ENCODE results near the gene NELFE.

The NELFE gene

GRCh38 chr6:31972709-31973350, 14.1 kb upstream of the NELFE start:
- DNase-seq (ENCODE audit: low read depth, low spot score) = no peak

- DNase-seq (ENCODE audit: low read depth, low spot score) = peak; percentile 93
These were observed 13.4 kb upstream of the NELFE start, which contains the start of gene DXO for GRCh38 chr6:31971993-31972708. Gene DXO (minus strand): TSS chr6:31972138. CDS start chr6:31971675, 463 bp downstream.

- DNase-seq (ENCODE audit: low read depth, low spot score) = no peak
These were observed 12.7 kb upstream of the NELFE start for GRCh38 chr6:31971279-31971992.

GRCh38 chr6:31970604-31971271, 12.0 kb upstream of the NELFE start:
- no peak for DNase-seq (ENCODE audit: low read depth, low spot score)

- no peak for DNase-seq (ENCODE audit: low read depth, low spot score)
These were observed 11.2 kb upstream of the NELFE start for GRCh38 chr6:31969712-31970603.

- no peak for DNase-seq (ENCODE audit: low read depth, low spot score)
These were observed 10.3 kb upstream of the NELFE start for GRCh38 chr6:31968791-31969711.

- no peak for DNase-seq (ENCODE audit: low read depth, low spot score)
These were observed 9.6 kb upstream of the NELFE start for GRCh38 chr6:31968326-31968725.

GRCh38 chr6:31967926-31968320, 9.2 kb upstream of the NELFE start:
- DNase-seq (ENCODE audit: low read depth, low spot score) = no peak

- DNase-seq (ENCODE audit: low read depth, low spot score) = no peak
These were observed 8.5 kb upstream of the NELFE start for GRCh38 chr6:31966997-31967925.

GRCh38 chr6:31966506-31966905, 7.7 kb upstream of the NELFE start:
- no peak for DNase-seq (ENCODE audit: low read depth, low spot score)

- no peak for DNase-seq (ENCODE audit: low read depth, low spot score)
These were observed 6.9 kb upstream of the NELFE start for GRCh38 chr6:31965700-31966099.

- no peak for DNase-seq (ENCODE audit: low read depth, low spot score)
These were observed 5.2 kb upstream of the NELFE start for GRCh38 chr6:31963921-31964320.

- no peak for DNase-seq (ENCODE audit: low read depth, low spot score)
These were observed 2.8 kb upstream of the NELFE start for GRCh38 chr6:31961616-31962015.

GRCh38 chr6:31958412-31958740, 395 bp downstream of the NELFE start:
- DNase-seq (ENCODE audit: low read depth, low spot score) = no peak

- DNase-seq (ENCODE audit: low read depth, low spot score) = no peak
These were observed 2.0 kb downstream of the NELFE start for GRCh38 chr6:31956796-31957195.

- no peak for DNase-seq (ENCODE audit: low read depth, low spot score)
These were observed 4.3 kb downstream of the NELFE start for GRCh38 chr6:31954511-31954910.

GRCh38 chr6:31952890-31953289, 5.9 kb downstream of the NELFE start:
- no peak for DNase-seq (ENCODE audit: low read depth, low spot score)

GRCh38 chr6:31952140-31952805, 6.5 kb downstream of the NELFE start:
- DNase-seq (ENCODE audit: low read depth, low spot score) = no peak

Measured in brain pericyte (primary cell).